Stimulated activated CD4-positive, alpha-beta T cell treated with anti-CD3 and anti-CD28 coated beads, Interleukin-1b, Interleukin-23, amount 100 ng/mL, for 1 hour (primary cell): Measurements from ENCODE around the gene CLBA1.

ENCODE experiments used
- DNase-seq, 2 donors: peaks; one replicate each; pipeline ENCODE4 v3.0.0-alpha.2; 2020; ENCODE audit warnings: low read depth in 2 of 2

CLBA1 gene

DNA sequence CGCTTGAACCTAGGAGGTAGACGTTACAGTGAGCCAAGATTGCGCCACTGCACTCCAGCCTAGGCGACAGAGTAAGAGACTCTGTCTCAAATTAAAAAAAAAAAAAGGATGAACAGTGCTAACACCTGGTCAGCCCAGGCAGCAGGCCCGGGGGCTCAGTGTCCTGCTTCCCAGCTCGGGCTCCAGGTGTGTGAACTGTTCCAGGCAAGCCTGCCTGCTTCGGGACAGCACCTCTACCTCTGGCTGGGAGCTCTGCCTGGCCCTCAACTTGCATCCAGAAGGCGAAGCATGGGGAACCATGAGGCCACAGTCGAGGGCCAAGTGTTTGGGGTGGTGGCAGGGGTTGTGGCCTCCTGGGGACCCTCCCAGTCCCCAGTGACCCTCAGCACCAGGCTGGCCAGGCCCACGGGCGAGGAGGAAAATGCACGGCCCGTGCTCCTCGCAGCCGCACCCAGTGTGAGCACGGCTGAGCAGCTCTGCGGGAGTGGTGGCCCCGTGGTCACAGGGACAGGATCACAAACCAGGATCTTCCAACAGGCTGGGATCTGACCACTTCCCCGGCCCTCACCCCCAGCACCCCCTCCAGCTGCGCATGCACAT, 19.8 kb downstream of the CLBA1 start:
- DNase-seq = no peak

- no peak for DNase-seq
These were observed 20.6 kb downstream of the CLBA1 start for GRCh38 chr14:105005929-105006830.

DNA sequence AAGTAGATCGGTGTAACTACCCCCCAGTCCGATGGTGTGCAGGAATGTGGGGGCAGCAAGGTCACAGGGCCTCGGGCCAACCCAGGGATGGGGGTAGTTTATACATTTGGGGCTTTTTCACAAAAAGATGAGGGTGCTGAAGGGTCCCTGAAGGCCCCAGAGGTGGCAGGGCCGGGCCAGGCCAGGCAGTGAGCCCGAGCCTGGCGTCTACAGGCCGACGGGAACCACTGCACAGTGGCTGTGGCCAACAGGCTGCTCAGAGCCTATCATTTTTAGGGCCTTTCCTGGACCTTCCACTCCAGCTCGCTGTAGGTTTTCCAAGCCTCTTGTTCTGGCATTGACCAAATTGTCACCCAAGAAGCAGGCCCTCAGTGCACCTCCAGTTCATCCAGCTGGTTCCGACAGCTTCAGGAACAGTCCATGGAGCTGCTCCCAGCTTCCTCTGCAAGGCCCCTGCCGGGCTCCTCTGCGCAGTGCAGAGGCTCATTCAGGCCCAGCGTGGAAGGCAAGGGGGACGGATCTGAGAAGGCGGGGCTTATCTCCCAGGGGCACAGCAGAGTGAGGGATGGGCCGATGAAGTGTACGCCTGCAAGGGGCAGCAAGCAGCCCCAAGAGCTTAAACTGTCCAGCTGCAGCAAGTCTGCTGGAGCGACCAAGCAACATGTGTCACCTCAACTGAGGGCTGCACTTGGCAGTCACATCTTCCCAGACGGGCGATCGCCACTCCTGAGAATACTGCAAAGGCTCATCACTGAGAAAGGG, 21.4 kb downstream of the CLBA1 start:
- DNase-seq = no peak

GRCh38 chr14:105007593-105008264, 22.1 kb downstream of the CLBA1 start:
- DNase-seq = no peak

GRCh38 chr14:105010106-105010505, 24.5 kb downstream of the CLBA1 start:
- no peak for DNase-seq

GRCh38 chr14:105010891-105011291, 25.3 kb downstream of the CLBA1 start:
- no peak for DNase-seq

- no peak for DNase-seq
These were observed 25.9 kb downstream of the CLBA1 start for GRCh38 chr14:105011312-105011990.

DNA sequence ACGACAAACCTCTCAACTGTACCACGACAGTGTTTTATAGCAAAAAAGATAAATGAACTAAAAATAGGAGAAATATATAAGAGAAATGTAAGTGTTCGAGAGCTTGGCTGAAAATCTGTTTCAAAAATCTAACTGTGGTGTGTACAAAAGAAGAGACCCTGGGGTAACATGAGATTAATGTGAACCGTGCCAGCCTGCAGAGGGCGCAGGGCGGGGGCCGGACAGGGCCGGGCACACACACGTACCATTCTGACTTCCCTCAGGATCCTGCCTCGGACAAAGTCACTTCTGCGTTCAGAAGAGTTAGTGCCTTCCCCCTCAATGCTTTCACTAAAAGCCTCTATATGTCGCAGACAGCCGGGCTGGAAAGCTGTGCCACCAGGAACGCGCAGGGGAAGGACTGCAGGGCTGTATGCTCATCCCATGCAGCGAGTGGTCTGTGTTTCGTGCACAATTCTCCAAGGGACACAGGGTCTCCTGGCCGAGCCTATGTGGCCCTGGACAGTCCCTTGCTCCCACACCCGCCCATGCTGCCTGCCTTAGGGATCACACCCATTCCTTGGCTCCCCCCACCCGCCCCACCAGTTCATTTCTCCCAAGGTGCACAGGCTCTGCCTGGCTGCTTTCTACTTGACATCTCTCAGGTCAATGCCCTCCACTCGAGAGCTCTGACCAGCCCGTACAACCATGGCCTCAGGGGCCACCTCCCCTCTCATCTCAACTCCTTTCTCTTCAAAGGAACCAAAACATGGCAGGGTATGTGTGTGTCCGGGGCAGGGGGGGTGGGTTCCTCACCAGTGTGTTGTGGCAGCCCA, 26.8 kb downstream of the CLBA1 start:
- DNase-seq = no peak

GRCh38 chr14:105013150-105013785, 27.7 kb downstream of the CLBA1 start:
- no peak for DNase-seq

- DNase-seq = no peak
These were observed 28.4 kb downstream of the CLBA1 start for GRCh38 chr14:105014032-105014431.

DNA sequence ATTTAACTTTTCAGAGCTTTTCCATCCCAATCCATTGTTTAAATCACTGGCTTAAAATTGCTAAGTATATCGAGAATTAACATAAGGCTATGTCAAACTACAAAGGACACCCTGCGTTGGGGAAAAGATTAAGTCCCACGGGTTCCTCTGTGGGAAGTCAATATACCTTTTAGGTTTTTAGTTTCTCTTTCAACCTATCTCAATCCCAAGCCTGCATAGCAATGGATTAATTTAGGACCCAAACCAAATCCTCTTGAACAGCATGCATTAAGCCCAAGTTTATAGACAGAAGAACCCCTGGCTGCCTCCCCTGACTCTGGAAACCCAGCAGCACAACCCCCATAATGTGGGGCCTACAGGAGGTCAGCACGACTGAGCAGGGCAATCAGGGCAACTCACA, 29.0 kb downstream of the CLBA1 start:
- DNase-seq = no peak

- no peak for DNase-seq
These were observed 29.7 kb downstream of the CLBA1 start for GRCh38 chr14:105015242-105015641.

GRCh38 chr14:105015905-105016304, 30.3 kb downstream of the CLBA1 start:
- no peak for DNase-seq

- no peak for DNase-seq
These were observed 32.8 kb downstream of the CLBA1 start for GRCh38 chr14:105018414-105018813.

- peak; percentile 22 to 29 for DNase-seq
These were observed 34.5 kb downstream of the CLBA1 start for GRCh38 chr14:105019861-105020814.

GRCh38 chr14:105020815-105021655, 35.4 kb downstream of the CLBA1 start, which contains the start of gene CDCA4:
Gene CDCA4 (minus strand): TSS chr14:105021083. CDS start chr14:105011929, 9,154 bp downstream.
- DNase-seq = peak; percentile 95 to 97

- DNase-seq = peak in 1 of 2 donors; percentile 19
These were observed 36.2 kb downstream of the CLBA1 start for GRCh38 chr14:105021656-105022275.
